ENCODE measurements around the gene RFX4.

- TF ChIP-seq, protein P1, sequence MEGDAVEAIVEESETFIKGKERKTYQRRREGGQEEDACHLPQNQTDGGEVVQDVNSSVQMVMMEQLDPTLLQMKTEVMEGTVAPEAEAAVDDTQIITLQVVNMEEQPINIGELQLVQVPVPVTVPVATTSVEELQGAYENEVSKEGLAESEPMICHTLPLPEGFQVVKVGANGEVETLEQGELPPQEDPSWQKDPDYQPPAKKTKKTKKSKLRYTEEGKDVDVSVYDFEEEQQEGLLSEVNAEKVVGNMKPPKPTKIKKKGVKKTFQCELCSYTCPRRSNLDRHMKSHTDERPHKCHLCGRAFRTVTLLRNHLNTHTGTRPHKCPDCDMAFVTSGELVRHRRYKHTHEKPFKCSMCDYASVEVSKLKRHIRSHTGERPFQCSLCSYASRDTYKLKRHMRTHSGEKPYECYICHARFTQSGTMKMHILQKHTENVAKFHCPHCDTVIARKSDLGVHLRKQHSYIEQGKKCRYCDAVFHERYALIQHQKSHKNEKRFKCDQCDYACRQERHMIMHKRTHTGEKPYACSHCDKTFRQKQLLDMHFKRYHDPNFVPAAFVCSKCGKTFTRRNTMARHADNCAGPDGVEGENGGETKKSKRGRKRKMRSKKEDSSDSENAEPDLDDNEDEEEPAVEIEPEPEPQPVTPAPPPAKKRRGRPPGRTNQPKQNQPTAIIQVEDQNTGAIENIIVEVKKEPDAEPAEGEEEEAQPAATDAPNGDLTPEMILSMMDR (conservative IDR thresholded peaks at IDR 0.05; ENCODE audit: low read length): no peak
- no peak for TF ChIP-seq EZH2phosphoT487 (IDR thresholded peaks at IDR 0.05; ENCODE audit: borderline replicate concordance)
These were observed 132.1 kb downstream of the RFX4 start for GRCh38 chr12:106714926-106715325.

All from Loucy (cell line).